Sigmoid colon (tissue), 4 donors: ENCODE results near the gene SFTPA1.

Experiments used
- EP300 ChIP-seq, 4 donors: sonication (generic); formaldehyde crosslinking; IDR thresholded peaks; one replicate each; pipeline ENCODE4 v1.6.1; 2017; ENCODE audit warnings: antibody characterized with exemption in 4 of 4
- POLR2A ChIP-seq, 2 donors: fragments of 450-650 bp; IDR thresholded peaks; one replicate each; pipeline ENCODE4 v1.6.1; 2016; ENCODE audit warnings: antibody characterized with exemption in 2 of 2, mild to moderate bottlenecking in 2 of 2, moderate library complexity in 2 of 2
- TF ChIP-seq, protein P1 (sequence below), 4 experiments: fragments of 450-650 bp in 3 of 4; fragments of 200-600 bp in 1 of 4; IDR thresholded peaks; one replicate each; pipeline ENCODE4 v1.5.1; 2016 to 2019; ENCODE audit warnings: antibody characterized with exemption in 4 of 4, mild to moderate bottlenecking in 3 of 4, moderate library complexity in 2 of 4

DNA sequence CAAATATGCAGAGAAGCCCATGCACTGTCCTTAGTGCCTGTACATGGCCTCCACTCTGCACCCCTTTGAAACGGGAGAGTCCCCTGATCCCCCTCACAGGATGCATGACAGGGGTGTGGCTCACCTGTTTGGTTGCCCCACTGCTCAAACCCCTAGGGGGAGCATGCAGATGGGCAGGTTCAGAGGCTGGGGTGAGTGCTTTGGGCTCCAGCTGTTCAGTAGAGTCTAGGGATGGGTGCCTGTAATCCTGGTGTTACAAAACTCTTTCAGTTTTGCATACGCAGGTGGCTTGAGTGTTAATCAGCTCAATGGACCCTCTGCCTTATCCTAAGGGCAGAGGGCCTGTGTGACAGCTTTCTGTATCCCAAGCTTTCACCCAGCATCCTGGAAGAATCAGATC is 7.8 kb upstream of the SFTPA1 start:
- TF ChIP-seq, protein P1, sequence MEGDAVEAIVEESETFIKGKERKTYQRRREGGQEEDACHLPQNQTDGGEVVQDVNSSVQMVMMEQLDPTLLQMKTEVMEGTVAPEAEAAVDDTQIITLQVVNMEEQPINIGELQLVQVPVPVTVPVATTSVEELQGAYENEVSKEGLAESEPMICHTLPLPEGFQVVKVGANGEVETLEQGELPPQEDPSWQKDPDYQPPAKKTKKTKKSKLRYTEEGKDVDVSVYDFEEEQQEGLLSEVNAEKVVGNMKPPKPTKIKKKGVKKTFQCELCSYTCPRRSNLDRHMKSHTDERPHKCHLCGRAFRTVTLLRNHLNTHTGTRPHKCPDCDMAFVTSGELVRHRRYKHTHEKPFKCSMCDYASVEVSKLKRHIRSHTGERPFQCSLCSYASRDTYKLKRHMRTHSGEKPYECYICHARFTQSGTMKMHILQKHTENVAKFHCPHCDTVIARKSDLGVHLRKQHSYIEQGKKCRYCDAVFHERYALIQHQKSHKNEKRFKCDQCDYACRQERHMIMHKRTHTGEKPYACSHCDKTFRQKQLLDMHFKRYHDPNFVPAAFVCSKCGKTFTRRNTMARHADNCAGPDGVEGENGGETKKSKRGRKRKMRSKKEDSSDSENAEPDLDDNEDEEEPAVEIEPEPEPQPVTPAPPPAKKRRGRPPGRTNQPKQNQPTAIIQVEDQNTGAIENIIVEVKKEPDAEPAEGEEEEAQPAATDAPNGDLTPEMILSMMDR (IDR thresholded peaks at IDR 0.05), result no peak
- TF ChIP-seq EP300 (IDR thresholded peaks at IDR 0.05), result no peak
- no peak for TF ChIP-seq POLR2A (IDR thresholded peaks at IDR 0.05)
